GM18873 (cell line): Measurements from ENCODE around the gene FBLN1.
"Not testable (repeated sequence)": the region's sequence is repeated elsewhere in the genome, so short reads cannot be mapped to it uniquely, and the experiment has no call there.

ENCODE experiments used
- ATAC-seq: cut with Tn5 transposase; IDR thresholded peaks from one replicate; pipeline ENCODE4 v1.9.1; 2021; ENCODE audit warnings: mild to moderate bottlenecking, moderate library complexity, moderate number of reproducible peaks; ENCODE audit not compliant: unreplicated experiment, low FRiP score

The FBLN1 gene

DNA sequence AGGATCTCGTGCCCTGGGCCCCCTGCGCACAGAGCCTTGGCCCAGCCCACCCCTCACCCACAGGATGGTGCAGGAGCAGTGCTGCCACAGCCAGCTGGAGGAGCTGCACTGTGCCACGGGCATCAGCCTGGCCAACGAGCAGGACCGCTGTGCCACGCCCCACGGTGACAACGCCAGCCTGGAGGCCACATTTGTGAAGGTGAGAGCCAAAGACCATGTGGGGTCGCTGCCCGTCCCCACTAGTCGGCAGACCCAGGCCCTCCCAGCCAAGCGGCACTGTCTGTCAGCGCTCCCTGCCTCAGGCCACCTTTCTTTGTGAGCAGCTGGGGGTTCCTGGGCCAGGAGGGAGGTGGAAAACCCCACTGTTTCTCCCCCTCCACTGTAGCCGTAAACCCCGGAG, 22.8 kb downstream of the FBLN1 start:
- no peak for ATAC-seq

DNA sequence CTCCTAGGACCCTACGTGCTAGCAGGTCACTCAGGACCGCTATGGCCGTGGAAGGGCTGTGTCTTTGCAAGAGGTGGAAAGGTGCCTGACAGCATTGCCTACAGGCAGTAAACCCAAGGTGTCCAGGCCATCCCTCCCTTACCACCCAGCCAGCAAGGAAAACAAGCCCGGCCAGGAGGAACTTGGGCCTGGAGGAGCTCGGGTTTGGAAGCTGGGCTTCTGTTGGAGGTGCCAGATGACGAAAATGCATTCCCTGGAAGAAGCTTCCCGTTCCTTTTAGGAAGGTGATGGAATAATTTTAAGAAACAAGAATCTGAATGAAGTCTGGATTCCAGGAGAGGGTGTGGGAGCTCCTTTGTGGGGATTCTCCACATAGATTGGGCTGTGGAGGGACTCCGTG, 23.6 kb downstream of the FBLN1 start:
- ATAC-seq, result no peak

DNA sequence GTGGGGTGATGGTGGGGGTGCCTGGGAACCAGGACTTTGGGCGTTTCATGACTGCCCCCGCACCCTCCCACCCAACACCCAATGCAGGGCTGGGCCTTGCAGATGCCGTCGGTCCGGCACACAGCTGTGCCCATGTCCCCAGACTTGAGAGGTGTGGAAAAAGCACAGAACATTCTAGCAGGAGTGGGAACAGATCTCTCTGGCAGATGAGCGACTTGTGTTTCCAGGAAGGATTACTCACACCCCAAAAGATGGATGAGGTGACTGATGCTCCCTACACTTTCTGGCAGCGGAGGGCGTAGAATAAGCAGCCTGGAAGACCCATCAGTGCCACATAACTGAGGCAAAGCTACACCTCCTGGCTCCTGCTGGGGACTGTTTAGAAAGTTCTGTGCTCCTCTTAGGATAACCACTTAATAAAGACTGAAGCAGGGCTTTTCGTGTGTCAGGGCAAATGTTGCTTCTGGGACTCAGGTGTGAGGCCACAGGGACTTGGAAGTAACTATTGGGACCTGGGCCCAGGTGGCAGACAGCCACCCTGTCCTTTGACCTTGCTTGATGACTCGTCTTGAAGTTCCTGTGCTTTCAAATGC, 24.2 kb downstream of the FBLN1 start:
- ATAC-seq, result no peak

DNA sequence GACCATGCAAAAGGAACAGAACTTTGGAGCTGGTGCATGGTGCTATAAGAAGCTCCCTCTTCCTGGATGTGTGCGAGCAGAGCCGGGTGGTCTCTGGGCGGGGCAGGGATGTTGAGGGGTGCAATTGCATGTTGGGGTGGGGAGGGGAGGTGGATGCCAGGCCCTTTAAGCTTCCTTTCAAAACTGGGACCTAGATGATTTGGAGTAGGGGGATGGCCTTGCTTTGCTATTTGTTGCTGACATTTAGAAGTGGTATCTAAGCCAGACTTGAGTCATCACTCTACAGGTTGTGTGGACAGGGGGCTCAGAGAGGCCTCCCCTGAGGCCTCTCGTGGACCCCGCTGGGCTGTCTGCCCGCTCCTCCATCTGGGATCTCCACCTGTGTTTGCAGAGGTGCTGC, 24.8 kb downstream of the FBLN1 start:
- ATAC-seq, result no peak

DNA sequence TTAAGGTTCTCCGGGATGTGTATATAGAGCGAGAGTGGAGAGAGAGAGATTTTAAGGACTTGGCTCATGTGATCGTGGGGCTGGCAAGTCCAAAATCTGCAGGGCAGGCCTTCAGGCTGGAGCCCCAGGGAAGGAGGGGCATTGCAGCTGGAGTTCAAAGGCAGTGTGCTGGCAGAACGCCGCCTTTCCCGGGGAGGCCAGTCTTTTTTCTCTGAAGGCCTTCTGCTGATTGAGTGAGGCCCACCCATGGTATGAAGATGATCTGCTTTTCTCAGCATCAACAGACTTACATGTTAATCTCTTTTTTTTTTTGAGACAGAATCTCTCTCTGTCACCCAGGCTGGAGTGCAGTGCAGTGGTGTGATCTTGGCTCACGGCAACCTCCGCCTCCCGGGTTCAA, 25.4 kb downstream of the FBLN1 start:
- no peak for ATAC-seq

DNA sequence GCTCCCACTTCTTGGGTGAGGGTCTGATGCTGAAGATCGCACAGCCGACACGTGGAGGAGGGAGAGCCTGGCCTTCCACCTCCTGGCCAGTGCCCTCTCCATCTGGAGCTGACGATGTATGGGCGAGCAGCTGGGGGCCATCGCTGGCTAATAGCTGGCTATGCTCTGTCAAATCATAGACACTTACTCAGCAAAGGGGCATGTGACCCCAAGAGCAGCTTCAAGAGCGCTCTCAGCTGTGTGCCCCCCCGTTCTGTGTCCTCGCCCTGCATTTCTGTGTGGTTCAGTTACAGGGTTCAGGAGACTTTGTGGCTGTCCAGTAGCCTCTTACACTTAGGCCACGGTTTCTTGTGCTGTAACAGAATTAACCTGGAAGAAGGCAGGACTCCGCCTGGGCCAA, 26.4 kb downstream of the FBLN1 start:
- no peak for ATAC-seq

DNA sequence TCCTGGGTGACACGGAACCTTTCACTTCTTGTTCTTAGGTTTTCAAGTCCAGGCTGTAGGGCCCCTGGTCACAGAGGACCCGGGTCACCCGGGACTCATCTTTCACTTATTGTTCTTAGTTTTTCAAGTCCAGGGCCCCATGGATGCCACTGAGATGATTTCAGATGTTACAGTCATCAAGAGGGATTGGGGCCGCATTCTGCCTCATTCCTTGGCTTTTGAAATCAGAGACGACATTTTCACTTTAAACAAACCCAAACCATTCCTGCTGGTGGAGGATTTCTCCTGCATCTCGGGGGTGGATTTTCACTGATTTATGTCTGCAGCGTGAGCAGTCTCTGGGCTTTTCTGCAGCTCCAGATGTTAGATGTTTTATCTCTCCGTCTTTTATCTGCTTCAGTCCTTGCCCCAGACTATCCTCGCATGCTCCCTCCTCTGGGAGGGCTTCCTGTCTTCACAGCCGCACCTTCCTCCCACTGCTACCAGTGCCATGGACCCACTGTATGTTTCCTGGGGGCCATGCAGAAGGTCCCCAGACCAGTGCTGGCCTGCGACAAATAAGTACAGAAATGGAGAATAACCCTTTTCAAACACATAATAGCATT, 27.4 kb downstream of the FBLN1 start:
- ATAC-seq, result no peak

DNA sequence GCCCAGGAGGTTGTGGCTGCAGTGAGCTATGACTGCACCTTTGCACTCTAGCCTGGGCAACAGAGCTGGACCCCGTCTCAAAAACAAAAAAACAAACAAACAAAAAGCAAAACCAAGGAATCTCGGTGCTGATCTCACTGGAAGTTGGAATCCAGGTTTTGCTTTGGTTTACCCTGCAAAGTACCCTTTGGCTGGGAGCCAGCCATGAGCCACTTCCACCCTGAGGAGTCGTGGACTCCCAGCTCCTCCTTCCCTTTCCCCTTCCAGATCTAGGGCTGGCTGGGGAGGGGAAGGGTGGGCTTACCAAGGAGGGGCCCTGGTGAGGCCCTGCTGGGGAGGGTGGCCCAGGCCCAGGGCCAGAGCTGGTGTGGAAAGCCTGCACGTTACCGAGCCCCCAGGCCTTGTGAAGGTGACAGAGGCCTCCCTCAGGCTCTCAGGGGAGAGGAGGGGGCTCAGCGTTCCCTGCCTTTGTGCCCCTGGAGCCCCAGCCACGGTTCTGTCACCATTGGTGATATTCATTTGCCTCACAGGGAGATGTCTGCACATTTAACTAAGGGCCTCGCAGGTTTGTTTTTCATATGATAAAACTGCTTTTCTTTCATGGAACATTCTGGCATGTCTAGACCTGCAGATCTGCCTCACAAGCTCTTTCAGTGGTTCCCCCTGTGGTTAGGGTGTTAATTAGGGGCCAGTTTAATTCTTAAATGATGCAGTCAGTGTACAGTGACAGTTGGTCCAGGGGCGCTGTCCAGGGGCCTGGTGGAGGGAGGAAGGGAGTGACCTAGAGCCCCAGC, 29.0 kb downstream of the FBLN1 start:
- no peak for ATAC-seq

DNA sequence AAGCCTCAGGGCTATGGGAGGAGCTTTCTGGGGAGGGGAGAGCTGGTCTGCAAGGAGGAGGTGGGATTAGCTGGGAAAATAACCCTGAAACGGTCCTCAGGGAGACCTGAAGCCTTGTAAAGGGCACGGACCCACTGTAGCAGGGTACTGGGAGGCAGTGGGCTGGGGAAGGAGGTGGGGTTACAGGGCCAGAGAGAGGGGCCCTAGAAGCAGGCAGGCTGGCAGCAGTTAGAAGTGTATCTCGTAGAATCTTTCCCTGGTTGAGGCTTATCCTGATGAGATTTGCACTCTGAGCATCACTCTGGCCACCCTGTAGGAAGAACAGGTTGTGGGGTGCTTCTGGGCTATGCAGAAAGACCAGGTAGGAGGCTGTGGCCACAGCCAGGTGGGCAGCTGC, 29.6 kb downstream of the FBLN1 start:
- no peak for ATAC-seq

DNA sequence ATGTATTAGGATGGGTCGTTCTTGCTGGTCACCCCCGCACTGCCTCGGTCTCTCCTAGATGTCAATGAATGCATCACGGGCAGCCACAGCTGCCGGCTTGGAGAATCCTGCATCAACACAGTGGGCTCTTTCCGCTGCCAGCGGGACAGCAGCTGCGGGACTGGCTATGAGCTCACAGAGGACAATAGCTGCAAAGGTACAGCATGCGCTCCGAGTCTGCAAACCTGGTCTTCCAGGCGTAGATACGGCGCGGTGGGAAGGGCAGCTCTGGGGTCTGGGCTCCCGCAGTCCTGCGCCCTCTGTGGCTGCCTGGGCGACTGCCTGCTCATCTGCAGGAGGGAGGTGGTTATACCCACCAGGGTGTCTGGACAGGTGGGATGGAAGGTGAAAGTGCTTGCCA, 31.0 kb downstream of the FBLN1 start:
- ATAC-seq, result no peak

DNA sequence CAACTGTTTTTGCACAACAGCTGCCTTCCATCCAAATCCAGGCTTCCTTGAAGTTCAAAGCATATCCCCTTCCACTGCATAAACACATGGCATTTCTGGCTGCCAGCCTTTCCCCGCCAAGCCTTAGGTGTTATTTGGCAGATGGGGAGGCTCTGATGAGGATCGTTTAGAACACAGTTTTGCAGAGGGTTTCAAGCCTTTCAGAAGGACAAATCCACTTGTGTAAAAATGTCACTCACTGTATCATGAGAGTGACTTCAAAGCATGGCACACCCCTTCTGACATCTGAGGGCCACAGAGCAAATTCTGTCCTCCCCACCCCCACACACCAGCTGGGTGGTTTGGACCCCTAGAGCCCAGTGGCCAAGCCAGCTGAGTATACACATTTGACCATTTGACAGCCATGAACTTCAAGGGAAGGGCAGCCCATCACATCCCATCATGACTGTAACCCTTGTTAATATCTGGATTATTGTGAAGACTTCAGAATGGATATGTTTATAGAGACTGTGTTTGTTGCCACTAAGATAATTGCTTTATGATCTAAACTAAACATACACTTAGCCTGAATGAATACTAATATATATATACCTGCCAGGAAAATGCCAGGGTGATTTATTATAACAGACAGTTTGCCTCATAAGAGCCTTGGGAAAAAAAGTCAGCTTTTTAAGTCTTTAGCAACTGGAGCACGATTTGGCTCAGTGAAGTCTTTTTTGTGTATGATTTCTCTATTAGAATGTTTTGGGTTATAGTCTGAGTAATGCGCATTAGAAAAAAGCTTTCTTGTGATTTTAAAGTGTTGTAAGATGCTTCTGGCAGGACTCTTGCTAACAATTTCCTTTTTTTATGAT, 31.9 kb downstream of the FBLN1 start:
- ATAC-seq, result no peak

DNA sequence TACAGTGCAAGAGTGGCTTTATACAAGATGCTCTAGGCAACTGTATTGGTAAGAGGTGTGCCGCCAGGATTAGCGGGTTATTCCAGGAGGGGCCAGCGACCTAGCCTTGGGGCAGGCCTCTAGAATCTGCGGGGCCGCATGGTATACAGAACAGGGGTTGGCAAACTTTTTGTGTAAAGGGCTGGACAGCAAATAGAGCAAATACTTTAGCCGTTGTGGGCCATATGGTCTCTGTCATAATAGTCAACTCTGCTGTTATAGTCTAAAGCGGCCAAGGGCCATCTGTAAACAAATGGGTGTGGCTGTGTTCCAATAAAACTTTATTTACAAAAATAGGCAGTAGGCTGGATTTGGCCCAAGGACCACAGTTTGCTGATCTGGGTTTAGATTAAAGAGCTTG, 32.6 kb downstream of the FBLN1 start:
- no peak for ATAC-seq

DNA sequence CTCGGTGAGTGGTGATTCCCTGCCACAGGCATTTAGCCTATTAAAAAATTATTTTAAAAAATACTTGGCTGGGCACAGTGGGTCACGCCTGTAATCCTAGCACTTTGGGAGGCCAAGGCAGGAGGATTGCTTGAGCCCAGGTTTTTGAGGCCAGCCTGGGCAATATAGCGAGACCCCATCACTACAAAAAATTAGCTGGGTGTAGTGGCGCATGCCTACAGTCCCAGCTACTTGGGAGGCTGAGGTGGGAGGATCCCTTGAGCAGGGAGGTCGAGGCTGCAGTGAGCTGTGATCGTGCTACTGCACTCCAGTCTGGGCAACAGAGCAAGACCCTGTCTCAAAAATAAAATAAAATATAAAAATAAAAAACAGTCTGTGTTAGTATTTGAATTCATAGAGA, 33.2 kb downstream of the FBLN1 start:
- not testable (repeated sequence) for ATAC-seq

DNA sequence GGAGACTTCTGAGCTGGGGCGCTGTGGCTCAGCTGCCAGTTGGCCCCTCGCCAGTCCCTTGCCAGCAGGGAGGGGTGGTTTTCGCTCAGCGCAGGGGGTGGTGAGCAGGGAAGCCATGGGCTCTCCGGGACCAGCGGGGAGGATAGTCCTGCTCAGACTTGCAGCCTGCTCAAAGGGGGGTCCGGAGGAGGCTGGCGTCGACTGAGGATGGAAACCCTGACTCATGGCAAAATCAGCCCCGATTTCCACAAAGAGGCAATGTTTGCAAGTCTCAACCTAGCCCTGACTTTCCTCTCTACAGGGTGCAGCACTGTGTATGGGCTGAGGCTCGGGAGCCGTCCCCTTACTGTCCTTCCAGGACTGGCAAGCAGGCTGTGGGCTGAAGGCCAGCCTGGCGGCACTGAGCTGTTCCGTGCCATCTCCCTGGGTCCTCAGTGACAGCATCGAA, 35.1 kb downstream of the FBLN1 start:
- no peak for ATAC-seq

DNA sequence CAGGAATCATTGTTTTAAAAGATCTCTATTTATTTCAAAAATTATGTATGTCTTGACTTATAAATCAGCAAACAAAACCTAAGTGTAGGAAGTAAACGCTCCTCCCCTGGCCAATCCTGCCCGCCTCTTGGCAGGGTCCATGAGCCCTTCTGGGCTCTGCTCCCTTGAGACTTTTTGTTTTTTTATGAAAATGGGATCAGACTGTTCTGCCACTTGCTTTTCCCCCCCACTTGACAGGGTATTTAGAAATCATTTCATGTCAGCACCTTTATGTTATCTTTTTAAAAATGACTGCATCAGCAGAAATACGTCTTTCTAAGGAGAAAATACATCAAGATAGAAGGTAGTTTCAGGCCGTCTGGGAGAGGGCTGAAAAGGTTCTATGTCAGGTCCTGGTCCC, 35.6 kb downstream of the FBLN1 start:
- no peak for ATAC-seq

DNA sequence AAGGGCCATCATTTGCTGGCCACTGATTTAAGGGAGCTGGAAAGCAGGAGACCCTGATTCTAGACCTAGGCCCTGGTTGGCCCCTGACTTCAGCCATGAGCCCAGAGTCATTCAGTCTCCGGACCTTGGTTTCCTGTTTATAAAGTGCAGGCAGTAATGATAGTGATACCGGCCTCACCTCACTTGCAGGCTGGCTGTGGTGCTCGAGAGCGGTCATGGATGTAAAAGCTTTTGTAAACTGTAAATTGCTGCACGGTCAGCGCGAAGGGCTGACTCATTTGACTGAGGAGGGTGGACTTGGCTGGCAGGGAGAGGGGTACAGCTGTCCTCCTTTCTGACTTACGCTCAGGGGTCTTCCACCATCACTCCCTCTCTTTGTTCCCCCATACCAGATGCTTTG, 37.4 kb downstream of the FBLN1 start:
- no peak for ATAC-seq

DNA sequence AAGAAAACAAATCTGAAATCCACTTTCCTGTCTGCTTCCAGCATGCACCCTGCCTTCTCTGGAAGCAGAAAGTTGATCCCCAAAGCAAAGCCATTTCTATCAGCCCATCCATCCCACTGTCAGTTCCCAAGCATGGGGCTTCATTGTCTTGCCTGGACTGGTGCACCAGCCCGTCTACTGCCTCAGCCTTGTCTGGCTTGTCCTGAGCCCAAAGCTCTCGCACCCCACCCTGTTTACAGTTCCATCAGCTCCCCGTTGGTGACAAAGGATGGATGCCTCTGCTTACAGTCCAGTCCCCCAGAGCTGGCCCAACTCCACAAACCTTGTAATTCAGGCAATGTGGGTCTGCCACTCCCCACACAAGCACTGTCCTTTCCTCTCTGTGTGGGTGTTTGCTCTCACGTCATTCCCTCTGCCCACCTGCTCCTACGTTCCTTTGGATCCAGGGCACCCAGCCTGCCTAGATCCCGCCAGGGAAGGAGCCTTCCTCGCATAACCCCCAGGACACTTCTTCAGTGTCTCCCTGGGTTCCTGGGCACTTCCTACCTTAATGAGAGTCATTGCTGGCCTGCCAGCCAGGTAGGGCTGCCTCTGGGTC, 38.8 kb downstream of the FBLN1 start:
- ATAC-seq, result no peak

DNA sequence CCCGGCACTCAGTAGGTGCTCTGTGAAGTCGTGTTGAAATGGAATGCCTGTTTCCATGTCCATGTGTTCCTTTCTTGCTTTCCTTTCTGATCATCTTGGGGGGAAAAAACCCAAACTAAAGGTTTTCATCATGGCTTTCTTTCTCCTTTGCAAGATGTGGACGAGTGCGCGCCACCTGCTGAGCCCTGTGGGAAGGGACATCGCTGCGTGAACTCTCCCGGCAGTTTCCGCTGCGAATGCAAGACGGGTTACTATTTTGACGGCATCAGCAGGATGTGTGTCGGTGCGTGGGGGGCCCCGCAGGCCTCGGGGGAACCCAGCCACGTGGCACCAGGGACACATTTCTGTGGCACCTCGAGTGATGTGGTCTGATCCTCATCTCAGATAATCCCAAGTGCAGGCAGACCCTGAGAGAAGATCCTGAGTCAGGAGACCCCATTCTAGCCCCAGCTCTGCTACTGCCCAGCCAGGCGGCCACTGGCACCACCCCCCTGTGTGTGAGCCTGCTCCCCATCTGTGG, 39.4 kb downstream of the FBLN1 start:
- no peak for ATAC-seq

DNA sequence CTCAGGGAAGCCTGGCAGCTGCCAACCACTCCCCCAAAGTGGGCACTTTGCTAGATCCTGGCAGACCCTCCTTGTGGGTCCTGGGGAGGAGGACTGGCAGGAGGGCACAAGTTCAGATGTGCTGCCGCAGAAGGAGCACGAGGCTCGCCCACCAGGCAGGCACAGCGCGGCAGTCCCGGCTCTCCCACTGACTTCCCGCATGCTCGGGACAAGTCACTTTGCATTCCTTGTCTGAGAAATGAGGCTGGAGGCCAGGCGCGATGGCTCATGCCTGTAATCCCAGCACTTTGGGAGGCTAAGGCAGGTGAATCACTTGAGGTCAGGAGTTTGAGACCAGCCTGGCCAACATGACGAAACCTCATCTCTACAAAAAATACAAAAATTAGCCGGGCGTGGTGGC, 40.1 kb downstream of the FBLN1 start:
- not testable (repeated sequence) for ATAC-seq

DNA sequence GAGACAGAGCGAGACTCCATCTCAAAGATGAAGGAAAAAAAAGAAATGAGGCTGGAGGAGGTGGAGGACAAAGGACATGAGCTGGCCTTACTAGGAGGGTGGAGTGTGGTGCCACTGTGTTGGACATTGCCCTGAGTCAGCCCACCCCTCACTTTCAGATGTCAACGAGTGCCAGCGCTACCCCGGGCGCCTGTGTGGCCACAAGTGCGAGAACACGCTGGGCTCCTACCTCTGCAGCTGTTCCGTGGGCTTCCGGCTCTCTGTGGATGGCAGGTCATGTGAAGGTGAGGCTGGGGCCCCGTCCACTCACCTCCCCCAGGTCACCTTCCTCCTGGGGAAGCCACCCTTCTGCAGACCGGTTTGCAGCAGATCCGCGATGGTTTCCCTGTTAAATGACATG, 40.6 kb downstream of the FBLN1 start:
- no peak for ATAC-seq
